Stimulated activated CD8-positive, alpha-beta memory T cell treated with anti-CD3 and anti-CD28 coated beads, Interleukin-7, amount 100 ng/mL, for 48 hours (primary cell): Measurements from ENCODE around the gene PGP.

ENCODE experiments used
- DNase-seq, 2 donors: peaks; one replicate each; pipeline ENCODE4 v3.0.0-alpha.2; 2020; ENCODE audit warnings: low read depth in 1 of 2; ENCODE audit errors: extremely low read depth in 1 of 2

Gene PGP

DNA sequence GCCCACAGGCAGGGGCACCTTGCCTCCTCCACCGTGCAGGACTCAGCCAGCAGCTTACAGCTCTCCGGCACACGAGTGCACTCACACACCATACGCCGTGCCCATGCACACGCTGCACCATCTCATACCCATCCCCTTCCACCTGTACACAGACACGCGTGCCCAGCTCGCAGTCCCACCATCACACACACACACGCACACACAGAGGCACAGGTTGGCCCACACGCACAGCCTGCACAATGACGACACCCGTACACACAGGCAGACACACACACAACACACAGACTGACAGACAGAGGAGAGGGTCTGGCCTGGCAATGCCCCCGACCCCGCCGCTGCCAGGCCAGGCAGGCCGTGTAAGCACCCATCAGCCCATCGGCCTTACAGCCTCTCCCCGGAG lies 30.3 kb downstream of the PGP start:
- DNase-seq, result no peak

DNA sequence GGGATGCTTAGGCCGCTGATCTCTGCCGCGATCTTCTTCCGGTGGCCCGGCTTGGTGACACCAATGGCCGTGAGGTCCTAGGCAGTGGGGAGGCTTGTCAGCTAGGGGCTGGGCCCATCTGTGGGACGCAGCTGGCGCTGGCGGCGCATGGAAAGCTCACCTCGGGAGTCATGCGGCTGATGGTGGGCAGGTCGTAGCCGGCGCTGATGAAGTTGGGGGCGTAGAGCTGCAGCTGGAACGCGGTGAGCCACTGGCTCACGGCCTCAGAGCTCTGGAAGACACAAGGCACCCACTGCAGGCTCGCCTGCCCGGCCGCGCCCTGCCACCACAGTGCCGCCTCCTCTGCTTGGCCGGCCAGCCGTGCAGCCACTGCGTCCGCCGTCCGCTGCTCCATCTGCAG lies 31.0 kb downstream of the PGP start:
- no peak for DNase-seq

DNA sequence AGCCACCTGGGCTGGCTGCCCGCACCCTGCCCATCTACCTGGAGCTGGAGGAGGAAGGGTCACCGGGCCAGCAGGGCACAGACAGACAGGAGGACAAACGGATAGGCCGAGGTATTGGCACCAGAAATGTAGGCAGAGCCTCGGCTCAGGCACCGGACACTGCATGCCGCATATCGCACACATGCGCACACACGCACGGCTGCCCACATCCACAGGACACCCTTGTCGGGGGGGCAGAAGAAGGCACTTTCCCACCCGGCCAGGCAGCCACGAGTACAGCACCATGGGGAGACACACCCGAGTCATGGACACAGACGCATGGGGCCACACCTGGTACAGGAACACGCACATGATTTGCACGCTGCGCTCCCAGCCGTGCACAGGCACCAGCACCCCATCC lies 32.7 kb downstream of the PGP start:
- no peak for DNase-seq

DNA sequence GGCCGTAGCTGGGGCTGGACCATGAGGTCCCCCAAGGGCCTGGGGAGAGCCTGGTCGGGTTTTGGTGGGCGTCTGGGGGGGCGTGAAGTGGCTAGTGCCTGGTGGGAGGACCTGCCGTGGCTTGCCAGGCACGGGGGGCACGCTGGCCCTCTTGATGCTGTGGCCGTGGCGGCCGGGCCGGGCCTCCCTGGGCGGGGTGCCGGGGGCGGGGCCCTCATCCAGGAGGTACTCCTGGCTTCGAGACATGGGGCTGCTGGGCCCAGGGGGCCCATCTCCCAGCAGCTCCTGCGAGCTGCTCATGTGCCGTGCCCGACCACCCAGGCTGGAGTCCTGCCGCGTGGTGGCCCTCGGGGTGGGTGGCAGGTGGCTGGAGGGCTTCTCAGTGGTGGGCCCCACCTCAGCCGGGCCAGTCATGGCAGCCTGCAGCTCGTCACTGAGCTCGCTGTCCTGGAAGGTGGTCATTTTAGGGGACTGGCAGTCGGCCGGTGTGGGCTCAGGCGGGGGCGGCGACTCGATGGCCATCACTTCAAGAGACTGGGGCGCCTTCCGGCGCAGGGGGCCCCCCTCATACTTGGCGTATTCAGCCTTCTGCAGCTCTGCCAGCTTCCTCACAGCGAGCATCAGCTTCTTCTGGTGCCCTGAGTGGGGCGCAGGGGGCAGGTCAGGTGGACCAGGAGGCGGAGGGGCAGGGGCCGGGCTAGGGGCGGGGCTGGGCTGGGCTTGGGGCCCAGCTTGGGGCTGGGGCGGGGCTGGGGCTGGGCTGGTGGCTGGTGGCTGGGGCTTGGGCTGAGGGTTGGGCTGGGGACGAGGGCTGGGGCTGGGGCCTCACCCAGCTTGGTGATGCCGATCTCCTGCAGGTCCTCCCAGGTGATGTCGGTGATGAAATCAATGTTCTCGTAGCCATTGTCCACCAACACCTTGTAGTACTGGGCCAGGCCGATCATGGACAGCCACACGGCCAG lies 33.4 kb downstream of the PGP start:
- no peak for DNase-seq

DNA sequence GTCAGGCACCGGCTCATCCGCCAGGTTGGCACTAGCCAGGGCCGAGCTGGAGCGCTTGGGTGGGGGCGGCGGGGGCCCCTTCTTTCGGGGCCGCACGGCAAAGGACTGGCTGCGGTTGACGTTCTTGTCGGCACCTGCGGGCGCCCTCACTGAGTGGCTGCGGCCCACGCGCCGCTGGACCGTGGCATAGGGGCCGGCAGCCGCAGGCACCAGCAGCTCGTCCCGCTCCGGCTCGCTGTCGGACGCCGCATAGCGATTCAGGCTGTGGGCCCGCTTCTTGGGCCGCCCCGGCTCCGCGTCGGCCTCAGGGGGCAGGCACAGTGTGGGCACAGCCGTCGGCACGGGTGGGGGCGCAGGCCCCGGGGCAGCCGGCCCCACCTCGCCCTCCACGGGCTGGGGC lies 34.2 kb downstream of the PGP start:
- DNase-seq, result no peak

DNA sequence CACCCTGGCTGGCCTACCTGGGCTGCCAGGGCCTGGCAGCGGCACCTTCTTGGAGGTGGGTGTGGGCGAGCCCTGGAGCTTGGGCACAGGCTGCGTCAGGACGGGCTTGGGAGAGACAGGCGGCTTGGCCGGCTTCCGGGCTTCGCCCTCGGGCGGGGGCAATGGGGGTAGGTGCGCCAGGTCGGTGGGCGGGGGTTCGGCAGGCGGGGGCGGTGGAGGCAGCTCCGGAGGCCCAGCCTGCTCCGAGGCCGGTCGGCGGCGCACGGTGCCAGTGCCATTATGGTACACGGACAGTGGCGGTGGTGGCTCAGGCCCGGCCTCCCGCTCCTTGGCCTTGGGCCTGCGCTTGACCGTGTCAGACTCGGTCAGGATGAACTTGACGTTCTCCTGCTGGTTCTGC lies 35.1 kb downstream of the PGP start:
- no peak for DNase-seq

DNA sequence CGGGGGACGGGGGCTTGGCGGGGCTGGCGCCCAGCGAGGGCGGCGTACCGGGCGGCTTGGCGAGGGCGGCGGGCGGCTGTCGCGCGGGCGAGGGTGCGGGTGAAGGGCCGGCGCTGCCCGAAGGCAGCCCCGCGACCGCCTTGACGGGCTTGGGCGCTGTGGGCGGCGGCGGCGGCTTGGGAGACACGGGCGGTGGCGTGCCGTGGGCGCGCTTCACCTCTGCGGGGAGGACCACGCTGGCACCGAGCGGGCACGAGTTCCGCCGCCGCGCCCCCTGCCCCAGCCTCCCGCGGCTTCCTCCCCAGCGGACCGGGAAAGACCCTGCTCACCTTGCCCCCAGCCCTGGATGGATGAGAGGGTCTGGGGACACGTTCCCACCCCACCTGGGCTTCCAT lies 35.5 kb downstream of the PGP start:
- no peak for DNase-seq

DNA sequence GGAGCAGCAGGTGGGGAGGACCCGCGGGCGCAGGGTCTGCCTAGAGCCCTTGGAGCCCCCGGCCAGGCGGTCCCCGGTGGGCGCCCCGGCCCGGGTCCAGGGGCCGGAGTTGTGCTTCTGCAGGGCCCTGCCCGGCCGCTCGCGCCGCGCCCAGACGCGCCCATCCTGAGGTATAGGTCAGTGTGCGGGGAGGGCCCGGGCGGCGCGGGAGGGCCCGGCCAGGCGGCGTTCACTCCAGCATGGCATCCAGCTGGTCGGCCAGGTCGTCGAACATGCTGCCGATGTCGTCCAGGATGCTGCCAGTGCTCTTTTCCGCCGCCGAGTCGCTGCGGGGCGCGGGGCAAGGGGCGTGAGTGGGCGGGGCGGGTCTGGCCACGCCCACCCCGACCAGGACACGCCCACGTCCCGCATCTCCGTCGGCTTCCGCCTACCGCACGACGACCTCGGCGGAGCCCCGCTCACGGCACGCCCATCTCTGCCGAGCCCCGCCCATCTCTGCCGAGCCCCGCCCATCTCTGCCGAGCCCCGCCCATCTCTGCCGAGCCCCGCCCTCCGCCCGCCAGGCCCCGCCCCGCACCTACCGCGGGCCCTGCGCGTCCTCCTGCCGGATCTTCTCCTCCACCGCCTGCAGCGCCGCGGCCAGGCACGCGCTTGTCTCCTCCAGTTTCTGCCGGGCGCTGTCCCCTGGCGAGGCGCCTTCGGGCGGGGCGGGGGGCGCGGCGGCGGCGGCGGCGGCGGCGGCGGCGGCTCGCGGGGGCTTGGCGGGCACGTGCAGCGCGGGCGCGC lies 36.1 kb downstream of the PGP start:
- DNase-seq, result peak in 1 of 2 donors; percentile 17

DNA sequence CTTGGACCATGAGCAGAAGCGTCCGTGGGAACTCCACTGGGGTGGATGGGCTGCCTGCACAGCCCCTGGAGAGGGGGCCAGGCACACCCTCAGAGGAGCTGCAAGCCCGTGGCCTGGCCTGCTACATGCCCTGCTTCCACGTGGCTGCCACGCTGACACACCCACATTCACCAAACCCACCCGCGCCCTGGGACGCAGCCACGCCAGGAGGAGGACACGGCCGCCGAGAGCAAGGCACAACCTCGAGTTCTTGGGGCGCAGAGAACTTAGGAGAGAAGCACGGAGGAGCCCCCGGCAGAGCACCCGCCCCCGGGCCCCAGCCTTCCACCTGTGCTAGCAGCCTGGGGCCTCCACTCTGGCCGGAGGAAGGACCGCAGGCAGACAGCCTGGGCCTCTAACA lies 37.1 kb downstream of the PGP start:
- no peak for DNase-seq

DNA sequence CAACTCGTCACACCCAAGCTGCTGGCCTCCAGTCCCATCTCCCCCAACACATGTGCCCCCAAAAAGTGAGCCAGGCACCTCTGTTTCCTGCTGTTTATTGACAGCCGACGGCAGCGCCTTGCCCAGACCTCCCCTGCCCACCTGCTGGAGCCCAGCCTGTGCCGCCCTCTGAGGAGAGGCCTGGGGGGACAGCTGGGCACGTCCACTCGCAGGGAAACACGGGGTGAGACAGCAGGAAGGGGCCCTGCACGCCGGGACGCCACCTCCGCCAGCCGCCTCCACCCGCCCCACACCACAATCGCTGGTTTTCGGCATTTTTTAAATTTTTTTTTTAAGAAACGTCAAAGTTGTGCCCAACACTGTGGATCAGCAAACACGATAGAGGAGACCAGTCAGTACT lies 37.5 kb downstream of the PGP start:
- DNase-seq, result no peak

DNA sequence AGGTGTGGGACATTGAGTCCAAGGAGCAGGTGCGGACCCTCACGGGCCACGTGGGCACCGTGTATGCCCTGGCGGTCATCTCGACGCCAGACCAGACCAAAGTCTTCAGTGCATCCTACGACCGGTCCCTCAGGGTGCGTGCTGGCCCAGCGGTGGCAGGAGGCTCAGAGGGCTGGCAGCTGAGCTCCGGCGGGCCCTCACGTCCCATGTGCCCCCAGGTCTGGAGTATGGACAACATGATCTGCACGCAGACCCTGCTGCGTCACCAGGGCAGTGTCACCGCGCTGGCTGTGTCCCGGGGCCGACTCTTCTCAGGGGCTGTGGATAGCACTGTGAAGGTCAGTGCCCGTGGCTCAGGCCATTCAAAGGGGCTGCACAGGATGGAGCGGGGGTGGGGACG lies 38.6 kb downstream of the PGP start:
- no peak for DNase-seq

DNA sequence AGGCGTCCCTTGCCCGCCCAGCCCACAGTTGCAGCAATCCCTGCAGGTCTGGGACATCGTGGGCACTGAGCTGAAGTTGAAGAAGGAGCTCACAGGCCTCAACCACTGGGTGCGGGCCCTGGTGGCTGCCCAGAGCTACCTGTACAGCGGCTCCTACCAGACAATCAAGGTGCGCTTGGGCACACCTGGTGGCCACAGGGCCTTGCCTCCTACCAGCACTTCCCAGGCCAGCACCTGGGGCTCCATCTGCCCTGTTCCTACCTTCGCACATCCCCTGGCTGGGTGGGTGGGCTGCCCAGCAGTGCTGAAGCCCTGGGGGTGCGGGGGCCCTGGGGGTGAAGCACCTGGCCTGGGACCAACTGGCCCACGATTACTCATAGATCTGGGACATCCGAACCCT lies 39.2 kb downstream of the PGP start:
- DNase-seq, result no peak

DNA sequence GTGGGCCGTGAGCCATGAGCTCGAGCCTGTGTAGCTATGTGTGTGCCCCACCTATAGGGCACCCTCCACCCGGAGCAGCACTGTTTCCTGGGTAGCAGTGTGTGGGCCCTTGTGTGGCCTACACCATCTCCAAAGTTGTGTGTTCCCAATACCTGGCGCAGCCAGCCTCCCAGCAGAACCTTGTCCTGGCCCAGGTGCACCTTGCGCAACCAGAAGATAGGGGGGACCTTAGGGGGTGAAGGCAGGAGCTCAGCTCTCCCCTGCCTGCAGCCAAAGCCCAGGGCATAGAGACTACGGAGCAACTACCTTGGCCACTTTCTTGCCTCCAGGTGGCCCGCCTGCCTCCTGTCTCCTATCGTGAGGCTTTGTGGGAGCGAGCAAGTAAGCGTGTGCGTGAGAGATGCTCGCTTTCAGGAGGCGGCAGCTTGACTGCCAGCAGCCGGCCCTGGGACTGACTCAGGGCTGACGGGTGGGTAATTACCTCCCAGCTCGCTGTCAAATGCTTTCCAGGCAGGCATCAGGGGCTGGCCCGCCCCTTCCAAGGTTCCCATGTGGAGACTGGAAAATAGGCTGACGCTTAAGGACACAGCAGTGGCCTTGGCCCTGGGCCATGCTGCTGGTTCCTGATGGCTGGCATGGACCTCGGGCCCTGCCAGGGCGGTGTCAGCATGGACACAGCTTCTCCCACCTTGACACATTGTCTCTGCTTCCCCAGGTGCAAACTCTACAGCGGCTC lies 40.1 kb downstream of the PGP start:
- no peak for DNase-seq

DNA sequence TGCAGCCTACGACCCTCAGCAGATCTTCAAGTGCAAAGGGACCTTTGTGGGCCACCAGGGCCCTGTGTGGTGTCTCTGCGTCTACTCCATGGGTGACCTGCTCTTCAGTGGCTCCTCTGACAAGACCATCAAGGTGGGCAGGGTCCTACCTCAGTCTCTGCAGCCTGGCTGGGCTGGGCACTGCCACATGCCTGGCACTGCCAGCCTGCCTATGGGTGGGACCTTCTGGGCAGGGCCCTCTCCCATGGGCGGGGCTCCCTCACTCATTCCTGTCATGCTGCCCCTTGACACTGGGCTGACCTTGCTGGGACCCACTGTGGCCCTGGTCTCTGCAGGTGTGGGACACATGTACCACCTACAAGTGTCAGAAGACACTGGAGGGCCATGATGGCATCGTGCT lies 40.7 kb downstream of the PGP start:
- DNase-seq, result no peak

DNA sequence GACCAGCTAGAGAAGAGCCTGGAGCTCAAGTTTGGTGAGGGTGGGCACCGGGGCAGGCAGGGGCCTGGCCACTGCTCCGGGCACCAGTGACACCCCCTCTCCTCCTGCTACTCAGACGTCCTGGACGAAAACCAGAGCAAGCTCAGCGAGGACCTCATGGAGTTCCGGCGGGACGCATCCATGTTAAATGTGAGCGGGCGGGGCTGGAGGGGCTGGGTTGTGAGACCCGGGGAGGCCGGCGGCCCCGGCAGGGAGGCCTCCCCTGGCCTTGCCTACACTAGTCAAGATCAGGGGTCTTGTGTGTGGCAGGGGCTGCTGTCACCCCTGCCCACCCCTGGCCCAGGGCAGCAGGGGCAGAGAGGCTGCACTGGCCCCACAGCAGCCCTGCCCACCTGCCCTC lies 41.3 kb downstream of the PGP start:
- DNase-seq, result no peak

DNA sequence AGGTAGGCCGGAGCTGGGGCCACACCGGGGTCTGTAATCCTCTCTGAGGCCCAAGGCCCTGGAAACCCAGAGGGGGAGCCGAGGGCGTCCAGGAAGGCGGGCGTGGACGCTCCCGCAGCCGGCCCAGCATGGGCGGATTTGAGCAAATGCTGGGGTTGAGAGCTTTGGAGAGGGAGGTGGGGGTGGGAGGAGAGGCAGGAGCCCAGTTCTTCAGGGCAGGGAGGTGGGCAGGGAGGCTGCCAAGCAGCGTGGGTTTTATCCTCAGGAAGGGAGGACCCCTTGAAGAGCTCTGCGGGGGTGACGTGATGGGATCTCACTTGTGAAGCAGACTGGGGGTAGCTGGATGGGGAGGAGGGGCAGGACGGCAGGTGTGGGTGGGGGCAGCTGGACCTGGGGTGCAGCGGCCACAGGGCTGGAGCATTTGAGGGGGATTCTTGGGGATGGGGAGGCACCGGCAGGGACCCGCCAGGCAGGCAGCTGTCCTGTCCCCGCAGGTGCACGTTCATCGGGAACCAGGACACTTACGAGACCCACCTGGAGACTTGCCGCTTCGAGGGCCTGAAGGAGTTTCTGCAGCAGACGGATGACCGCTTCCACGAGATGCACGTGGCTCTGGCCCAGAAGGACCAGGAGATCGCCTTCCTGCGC lies 41.8 kb downstream of the PGP start:
- no peak for DNase-seq

DNA sequence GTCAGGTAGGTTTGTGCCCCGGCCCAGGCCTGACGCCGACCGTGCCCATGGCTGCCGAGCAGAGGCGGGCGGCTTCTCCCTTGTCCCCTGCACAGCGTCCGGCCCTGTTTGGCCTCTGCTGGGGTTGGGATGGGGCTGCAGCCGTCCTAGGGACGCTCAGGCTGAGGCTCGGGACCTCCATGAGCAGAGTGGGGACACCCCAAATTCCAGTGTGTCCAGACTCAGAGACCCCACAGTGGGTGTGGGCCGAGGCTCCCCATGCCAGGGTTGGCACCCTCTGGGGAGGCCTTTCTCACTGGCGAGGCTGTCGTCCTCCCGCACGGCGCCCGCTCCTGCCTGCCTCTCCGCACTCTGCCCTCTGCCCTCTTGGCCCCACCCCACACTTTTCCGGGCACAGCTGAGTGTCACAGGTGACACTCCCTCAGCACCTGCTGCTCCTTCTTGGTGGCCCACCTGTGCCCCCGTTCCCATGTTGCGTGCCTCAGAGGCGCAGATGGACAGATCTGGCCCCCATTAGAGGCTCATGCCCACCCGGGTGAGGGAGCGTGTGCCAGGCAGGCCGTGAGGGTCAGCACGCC lies 43.0 kb downstream of the PGP start:
- DNase-seq, result no peak

DNA sequence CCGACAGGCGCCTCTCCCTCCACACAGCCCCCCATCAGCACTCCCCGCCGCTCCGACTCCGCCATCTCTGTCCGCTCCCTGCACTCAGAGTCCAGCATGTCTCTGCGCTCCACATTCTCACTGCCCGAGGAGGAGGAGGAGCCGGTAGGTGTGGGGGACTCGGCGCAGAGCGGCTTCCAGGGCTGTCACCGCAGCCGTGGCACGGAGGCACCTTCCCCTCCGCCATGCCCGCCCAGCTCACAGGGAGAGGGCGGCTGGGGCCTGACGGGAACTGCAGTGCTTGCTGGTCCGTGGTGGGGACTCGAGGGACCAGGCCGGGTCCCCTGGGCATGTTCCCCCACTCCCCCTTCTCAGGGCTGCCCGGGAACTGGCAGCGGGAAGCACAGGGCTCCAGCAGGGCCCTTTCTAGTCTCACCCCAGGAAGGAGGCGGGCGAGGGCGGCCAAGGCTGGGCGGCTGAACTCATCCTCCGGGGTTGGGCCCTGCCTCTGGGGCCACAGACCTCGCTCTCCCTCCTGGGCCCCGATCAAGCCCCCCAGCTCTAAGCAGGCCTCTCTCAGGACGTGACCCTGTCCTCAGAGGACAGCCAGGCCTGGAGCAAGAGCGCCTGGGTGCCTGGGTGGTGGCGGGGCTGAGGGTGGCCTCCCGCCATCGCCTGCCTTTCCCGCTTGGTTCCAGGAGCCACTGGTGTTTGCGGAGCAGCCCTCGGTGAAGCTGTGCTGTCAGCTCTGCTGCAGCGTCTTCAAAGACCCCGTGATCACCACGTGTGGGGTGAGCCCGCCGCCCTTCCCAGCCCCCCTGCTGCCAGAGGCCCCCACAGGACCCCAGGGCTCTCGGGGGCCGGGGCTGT lies 43.8 kb downstream of the PGP start:
- DNase-seq, result no peak

DNA sequence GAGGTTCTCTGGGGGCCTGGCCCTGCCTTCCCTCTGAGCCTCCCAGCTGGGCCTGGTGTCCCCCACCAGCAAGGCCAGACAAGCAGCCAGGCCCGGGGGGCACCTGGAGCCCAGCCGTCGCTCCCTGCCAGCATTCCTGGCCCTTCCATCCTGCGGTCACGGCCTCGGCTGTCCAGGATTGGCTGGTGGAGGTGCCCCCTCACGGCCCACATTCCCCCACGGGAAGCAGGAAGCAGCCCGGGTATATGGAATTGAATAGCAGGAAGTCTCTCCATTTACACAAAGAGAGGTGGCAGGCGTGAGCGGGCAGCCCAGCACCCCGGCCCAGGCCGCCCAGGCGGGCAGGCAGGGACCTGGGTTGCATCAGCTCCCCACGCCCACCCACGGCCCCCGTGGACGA lies 44.6 kb downstream of the PGP start:
- no peak for DNase-seq
